WERI-Rb-1 (cell line): ENCODE measurements around the gene ABCA4.
"Not testable (repeated sequence)": the region's sequence is repeated elsewhere in the genome, so short reads cannot be mapped to it uniquely, and the experiment has no call there.

Experiments
- DNase-seq: peaks from one replicate; pipeline ENCODE4 v3.0.0-alpha.2; 2020
- H3K27ac ChIP-seq: fragments of 250-450 bp; sonication (Bioruptor Pico); 2 replicates; pipeline ENCODE4 v1.5.1; 2020; ENCODE audit warnings: mild to moderate bottlenecking, moderate library complexity
- H3K27me3 ChIP-seq: fragments of 250-450 bp; sonication (Bioruptor Pico); 2 replicates; pipeline ENCODE4 v1.5.1; 2021; ENCODE audit warnings: mild to moderate bottlenecking, low read depth, moderate library complexity; ENCODE audit not compliant: insufficient read depth, severe bottlenecking
- H3K36me3 ChIP-seq: fragments of 250-450 bp; sonication (Bioruptor Pico); 2 replicates; pipeline ENCODE4 v1.5.1; 2020; ENCODE audit warnings: mild to moderate bottlenecking, moderate library complexity
- H3K4me3 ChIP-seq: 2 replicates; pipeline ENCODE4 v1.5.1; 2011; ENCODE audit warnings: low read depth, mild to moderate bottlenecking, control low read depth, low read length
- H3K9me3 ChIP-seq: fragments of 250-450 bp; sonication (Bioruptor Pico); 2 replicates; pipeline ENCODE4 v1.5.1; 2021; ENCODE audit warnings: mild to moderate bottlenecking, moderate library complexity; ENCODE audit not compliant: severe bottlenecking
- TF ChIP-seq, protein P1 (sequence below): IDR thresholded peaks from 2 replicates; pipeline ENCODE4 v1.5.1; 2011; ENCODE audit warnings: low read depth, mild to moderate bottlenecking, control low read depth, inconsistent platforms, low read length

The ABCA4 gene

DNA sequence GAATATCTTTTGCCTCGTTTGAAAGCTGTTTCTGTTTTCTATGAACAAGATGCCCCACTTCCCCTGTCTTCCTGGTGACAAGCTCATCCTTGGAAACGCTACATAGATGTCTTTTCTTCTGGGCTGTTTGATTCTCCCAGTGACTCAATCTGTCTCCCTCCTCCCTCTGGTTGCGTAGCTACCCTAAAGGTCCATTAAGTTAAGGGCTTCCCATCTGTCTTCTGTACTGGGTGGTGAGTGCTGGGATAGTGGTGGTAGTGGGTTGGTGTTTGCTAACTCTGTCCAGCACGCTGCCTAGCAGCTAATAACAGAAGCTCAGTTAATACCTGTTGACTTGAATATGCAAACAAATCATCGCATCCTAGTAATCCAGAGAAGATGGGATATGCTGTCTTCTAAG is 161.5 kb downstream of the ABCA4 start:
- H3K4me3 ChIP-seq, result no peak overlapping the region
- no peak overlapping the region for H3K27ac ChIP-seq
- TF ChIP-seq, protein P1, sequence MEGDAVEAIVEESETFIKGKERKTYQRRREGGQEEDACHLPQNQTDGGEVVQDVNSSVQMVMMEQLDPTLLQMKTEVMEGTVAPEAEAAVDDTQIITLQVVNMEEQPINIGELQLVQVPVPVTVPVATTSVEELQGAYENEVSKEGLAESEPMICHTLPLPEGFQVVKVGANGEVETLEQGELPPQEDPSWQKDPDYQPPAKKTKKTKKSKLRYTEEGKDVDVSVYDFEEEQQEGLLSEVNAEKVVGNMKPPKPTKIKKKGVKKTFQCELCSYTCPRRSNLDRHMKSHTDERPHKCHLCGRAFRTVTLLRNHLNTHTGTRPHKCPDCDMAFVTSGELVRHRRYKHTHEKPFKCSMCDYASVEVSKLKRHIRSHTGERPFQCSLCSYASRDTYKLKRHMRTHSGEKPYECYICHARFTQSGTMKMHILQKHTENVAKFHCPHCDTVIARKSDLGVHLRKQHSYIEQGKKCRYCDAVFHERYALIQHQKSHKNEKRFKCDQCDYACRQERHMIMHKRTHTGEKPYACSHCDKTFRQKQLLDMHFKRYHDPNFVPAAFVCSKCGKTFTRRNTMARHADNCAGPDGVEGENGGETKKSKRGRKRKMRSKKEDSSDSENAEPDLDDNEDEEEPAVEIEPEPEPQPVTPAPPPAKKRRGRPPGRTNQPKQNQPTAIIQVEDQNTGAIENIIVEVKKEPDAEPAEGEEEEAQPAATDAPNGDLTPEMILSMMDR, result no peak
- H3K36me3 ChIP-seq, result no peaks in the 10 kb centered on the region
- DNase-seq, result no peak
- H3K9me3 ChIP-seq, result peaks cover 7% of the 10 kb centered on the region
- no peaks in the 10 kb centered on the region for H3K27me3 ChIP-seq

DNA sequence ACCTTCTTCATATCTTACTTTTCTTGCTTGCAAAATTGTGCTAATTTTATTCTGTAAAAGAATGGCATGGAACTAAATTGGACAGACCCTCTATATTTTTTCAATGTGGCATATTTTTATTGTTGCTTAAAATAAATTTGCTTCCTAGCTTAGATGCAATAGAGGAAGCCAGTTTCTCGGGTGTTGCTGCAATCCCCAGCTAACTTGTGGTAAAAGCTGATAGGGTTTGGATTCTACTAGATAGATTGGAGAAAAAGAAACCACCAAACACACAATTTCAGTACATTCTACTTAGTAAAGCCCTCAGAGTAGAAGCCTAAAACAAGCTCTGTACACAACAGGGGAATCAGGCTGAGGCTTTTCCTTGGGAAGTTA is 162.2 kb downstream of the ABCA4 start:
- no peak for DNase-seq
- H3K4me3 ChIP-seq, result no peak overlapping the region
- TF ChIP-seq, protein P1, result no peak
- H3K27ac ChIP-seq, result no peak overlapping the region
- no peaks in the 10 kb centered on the region for H3K27me3 ChIP-seq
- peaks cover 12% of the 10 kb centered on the region for H3K9me3 ChIP-seq
- no peaks in the 10 kb centered on the region for H3K36me3 ChIP-seq

DNA sequence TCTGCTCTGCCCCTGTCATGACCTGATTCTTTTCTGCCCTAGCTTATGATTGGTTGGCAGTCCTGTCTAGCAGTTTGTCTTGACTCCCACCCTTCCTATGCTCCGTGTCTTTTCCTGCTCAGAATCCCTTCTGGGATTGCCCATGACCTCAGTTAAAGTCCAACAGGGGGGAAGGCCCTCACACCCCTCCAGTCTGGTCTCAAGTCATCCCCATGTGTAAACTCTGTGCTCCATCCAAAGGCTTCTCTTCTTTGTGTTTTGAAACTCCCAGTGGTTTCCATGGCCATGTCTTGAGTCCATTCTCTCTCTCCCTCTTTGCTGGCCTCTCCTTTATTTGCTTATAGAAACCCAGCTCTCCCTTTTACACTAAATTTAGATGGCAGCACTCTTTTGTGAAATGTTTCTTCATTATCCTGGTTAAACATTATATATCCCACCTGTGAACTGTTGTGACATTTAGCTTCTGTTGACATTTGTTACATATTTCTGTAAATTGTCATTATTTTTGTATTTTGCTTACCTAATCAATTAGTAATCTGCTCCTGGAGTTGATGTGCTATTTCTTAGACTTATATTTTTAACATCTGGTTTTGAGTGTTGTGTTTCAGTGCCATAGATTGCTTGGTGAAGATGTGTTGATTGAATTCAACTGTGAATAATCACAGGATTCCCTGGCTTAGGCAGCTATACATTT is 162.8 kb downstream of the ABCA4 start:
- no peak for DNase-seq
- H3K27me3 ChIP-seq, result no peaks in the 10 kb centered on the region
- H3K27ac ChIP-seq, result no peak overlapping the region
- no peaks in the 10 kb centered on the region for H3K36me3 ChIP-seq
- peaks cover 12% of the 10 kb centered on the region for H3K9me3 ChIP-seq
- H3K4me3 ChIP-seq, result no peak overlapping the region
- TF ChIP-seq, protein P1, result no peak

DNA sequence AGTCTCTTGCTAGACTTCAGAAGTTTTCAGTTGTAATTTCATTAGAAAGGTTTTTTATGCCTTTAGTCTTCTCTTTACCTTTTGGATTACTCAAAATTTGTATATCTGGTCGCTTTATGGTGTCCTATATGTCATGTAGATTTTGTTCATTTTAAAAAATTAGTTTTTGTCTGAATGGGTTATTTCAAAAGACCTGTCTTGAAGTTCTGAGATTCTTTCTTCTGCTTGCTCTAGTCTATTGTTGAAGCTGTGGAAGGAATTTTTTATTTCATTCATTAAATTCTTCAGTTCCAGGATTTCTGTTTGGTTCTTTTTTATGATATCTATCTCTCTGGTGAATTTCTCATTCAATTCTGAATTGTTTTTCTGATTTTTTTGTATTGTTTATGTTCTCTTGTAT is 165.2 kb downstream of the ABCA4 start:
- H3K4me3 ChIP-seq, result no peak overlapping the region
- TF ChIP-seq, protein P1, result no peak
- DNase-seq, result no peak
- H3K27me3 ChIP-seq, result no peaks in the 10 kb centered on the region
- peaks cover 12% of the 10 kb centered on the region for H3K9me3 ChIP-seq
- no peaks in the 10 kb centered on the region for H3K36me3 ChIP-seq
- H3K27ac ChIP-seq, result no peak overlapping the region

DNA sequence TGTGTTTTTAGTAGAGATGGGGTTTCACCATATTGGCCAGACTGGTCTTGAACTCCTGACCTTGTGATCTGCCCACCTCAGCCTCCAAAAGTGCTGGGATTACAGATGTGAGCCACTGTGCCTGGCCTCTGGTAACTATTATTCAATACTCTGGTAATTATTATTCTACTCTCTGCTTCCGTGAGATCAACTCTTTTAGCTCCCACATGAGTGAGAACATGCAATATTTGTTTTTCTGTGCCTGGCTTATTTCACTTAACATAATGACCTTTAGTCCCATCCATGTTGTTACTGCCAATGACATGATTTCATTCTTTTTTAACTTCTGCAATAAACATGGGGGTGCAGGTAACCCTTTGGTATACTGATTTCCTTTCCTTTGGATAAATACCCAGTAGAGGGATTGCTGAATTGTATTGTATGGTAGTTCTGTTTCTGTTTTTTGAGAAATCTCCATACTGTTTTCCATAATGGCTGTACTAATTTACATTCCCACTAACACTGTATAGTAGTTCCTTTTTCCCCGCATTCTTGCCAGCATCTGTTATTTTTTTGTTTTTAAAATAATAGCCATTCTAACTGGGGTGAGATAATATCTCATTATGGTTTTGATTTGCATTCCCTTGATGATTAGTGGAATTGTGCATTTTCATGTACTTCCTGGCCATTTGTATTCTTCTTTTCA is 173.8 kb downstream of the ABCA4 start:
- H3K9me3 ChIP-seq, DNase-seq, H3K27ac ChIP-seq: not testable (repeated sequence)

More for the DNA sequence above, 173.8 kb downstream of the ABCA4 start:
- not testable (repeated sequence) for H3K27me3 ChIP-seq, H3K4me3 ChIP-seq, H3K36me3 ChIP-seq
